Measurements from ENCODE around the gene ZNF579.

DNA sequence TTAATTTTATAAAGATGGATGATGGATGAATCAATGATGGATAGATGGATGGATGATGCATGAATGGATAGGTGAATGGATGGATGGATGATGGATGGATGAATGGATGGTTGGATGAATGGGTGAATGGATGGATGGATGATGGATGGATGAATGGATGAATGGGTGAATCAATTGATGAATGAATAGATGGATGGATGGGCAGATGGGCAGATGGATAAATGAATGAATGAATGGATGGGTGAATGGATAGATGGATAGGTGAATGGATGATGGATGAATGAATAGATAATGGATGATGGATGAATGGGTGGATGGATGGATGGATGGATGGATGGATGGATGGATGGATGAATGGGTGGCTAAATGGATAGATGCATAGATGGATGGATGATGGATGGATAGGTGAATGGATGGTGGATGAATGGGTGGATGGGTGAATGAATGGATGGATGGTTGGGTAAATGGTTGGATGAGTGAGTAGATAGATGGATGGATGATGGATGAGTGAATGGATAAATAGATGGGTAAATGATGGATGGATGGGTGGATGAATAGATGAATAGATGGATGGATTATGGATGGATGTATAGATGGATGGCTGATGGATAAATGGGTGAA lies 12.8 kb downstream of the ZNF579 start:
- TF ChIP-seq BACH2 (CRISPR knock-in tag; IDR thresholded peaks at IDR 0.05; ENCODE audit: borderline replicate concordance): no peak
- no peak for TF ChIP-seq ZNF8 (CRISPR knock-in tag; IDR thresholded peaks at IDR 0.05)
- TF ChIP-seq ZFP3 (CRISPR knock-in tag; IDR thresholded peaks at IDR 0.05): no peak
- no peak for TF ChIP-seq TCF4 (CRISPR knock-in tag; IDR thresholded peaks at IDR 0.05; ENCODE audit: borderline replicate concordance)
- TF ChIP-seq, protein P1, sequence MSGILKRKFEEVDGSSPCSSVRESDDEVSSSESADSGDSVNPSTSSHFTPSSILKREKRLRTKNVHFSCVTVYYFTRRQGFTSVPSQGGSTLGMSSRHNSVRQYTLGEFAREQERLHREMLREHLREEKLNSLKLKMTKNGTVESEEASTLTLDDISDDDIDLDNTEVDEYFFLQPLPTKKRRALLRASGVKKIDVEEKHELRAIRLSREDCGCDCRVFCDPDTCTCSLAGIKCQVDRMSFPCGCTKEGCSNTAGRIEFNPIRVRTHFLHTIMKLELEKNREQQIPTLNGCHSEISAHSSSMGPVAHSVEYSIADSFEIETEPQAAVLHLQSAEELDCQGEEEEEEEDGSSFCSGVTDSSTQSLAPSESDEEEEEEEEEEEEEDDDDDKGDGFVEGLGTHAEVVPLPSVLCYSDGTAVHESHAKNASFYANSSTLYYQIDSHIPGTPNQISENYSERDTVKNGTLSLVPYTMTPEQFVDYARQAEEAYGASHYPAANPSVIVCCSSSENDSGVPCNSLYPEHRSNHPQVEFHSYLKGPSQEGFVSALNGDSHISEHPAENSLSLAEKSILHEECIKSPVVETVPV (CRISPR knock-in tag; IDR thresholded peaks at IDR 0.05): no peak
- no peak for TF ChIP-seq POU6F1 (CRISPR knock-in tag; IDR thresholded peaks at IDR 0.05; ENCODE audit: borderline replicate concordance, low read depth)
- TF ChIP-seq PATZ1 (CRISPR knock-in tag; IDR thresholded peaks at IDR 0.05; ENCODE audit: borderline replicate concordance): no peak
- no peak for TF ChIP-seq ZFP30 (CRISPR knock-in tag; IDR thresholded peaks at IDR 0.05)
- TF ChIP-seq ZNF70 (CRISPR knock-in tag; IDR thresholded peaks at IDR 0.05): no peak
- no peak for TF ChIP-seq RARB (CRISPR knock-in tag; IDR thresholded peaks at IDR 0.05)
- TF ChIP-seq OSR1 (CRISPR knock-in tag; IDR thresholded peaks at IDR 0.05): no peak
- no peak for TF ChIP-seq ARNTL (CRISPR knock-in tag; IDR thresholded peaks at IDR 0.05; ENCODE audit: borderline replicate concordance, low read depth)

Data from SK-N-SH treated with all-trans-retinoic acid at 6 μM for 48 hours (cell line).